Nephron (organoid): Measurements from ENCODE around the gene LNX2.

ENCODE experiments used
- H3K27ac Mint-ChIP-seq, 3 experiments: 2 replicates each; pipeline ENCODE4 v1.8.0; 2020; ENCODE audit warnings: mixed read lengths in 3 of 3, mild to moderate bottlenecking in 2 of 3, moderate library complexity in 1 of 3
- H3K27me3 Mint-ChIP-seq: 2 replicates; pipeline ENCODE4 v1.8.0; 2021; ENCODE audit warnings: low read depth, mild to moderate bottlenecking, moderate library complexity, mixed read lengths
- H3K36me3 Mint-ChIP-seq: 2 replicates; pipeline ENCODE4 v1.8.0; 2020; ENCODE audit warnings: low read depth, mixed read lengths
- H3K4me1 Mint-ChIP-seq: 2 replicates; pipeline ENCODE4 v1.8.0; 2020; ENCODE audit warnings: mixed read lengths
- H3K4me3 Mint-ChIP-seq, 3 experiments: 2 replicates each; pipeline ENCODE4 v1.8.0; 2020; ENCODE audit warnings: mild to moderate bottlenecking in 3 of 3, mixed read lengths in 3 of 3, moderate library complexity in 2 of 3
- H3K9me3 Mint-ChIP-seq: 2 replicates; pipeline ENCODE4 v1.8.0; 2020; ENCODE audit warnings: mixed read lengths
- TF ChIP-seq, protein P1 (sequence below), 3 experiments: fragments of 200-600 bp; sonication (generic); IDR thresholded peaks; one replicate each; pipeline ENCODE4 v1.5.0; 2021; ENCODE audit warnings: antibody characterized with exemption in 3 of 3; ENCODE audit not compliant: unreplicated experiment in 3 of 3

LNX2 gene

DNA sequence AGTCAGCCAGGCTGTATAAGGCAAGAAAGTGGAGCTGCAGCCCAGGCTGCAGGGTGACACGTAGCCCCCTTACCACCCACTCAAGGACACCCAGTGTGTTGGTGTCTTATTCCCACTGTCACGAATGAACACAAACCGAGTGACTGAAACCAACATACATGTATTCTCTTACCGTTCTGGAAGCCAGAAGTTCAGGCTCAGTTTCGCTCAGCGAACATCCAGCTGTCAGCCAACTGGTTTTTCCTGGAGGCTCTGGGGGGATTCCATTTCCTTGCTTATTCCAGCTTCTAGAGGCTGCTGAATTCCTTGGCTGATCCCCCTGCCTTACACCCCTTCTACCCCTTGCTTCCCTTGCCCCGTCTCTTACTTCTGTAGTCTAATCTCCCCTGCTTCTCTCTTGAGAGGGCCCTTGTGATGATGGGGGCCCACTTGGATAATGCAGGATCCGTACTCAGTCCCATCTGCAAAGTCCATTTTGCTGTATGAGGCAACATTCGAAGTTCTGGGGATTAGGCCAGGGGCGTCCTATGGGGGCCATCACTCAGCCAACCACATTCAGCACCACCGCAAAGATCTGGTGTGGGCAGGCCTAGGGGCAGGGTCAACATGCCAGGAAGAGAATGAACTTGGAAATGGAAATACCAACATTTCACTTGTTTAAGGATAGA is 122.6 kb downstream of the LNX2 start:
- no peak overlapping the region for H3K4me3 Mint-ChIP-seq
- TF ChIP-seq, protein P1, sequence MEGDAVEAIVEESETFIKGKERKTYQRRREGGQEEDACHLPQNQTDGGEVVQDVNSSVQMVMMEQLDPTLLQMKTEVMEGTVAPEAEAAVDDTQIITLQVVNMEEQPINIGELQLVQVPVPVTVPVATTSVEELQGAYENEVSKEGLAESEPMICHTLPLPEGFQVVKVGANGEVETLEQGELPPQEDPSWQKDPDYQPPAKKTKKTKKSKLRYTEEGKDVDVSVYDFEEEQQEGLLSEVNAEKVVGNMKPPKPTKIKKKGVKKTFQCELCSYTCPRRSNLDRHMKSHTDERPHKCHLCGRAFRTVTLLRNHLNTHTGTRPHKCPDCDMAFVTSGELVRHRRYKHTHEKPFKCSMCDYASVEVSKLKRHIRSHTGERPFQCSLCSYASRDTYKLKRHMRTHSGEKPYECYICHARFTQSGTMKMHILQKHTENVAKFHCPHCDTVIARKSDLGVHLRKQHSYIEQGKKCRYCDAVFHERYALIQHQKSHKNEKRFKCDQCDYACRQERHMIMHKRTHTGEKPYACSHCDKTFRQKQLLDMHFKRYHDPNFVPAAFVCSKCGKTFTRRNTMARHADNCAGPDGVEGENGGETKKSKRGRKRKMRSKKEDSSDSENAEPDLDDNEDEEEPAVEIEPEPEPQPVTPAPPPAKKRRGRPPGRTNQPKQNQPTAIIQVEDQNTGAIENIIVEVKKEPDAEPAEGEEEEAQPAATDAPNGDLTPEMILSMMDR (IDR thresholded peaks at IDR 0.05; ENCODE audit: unreplicated experiment in 3 of 3), result no peak
- H3K9me3 Mint-ChIP-seq, result no peaks in the 10 kb centered on the region
- no peaks in the 10 kb centered on the region for H3K36me3 Mint-ChIP-seq
- no peak overlapping the region for H3K27ac Mint-ChIP-seq
- peaks cover 11% of the 10 kb centered on the region for H3K27me3 Mint-ChIP-seq
- peaks cover 13% of the 10 kb centered on the region for H3K4me1 Mint-ChIP-seq

DNA sequence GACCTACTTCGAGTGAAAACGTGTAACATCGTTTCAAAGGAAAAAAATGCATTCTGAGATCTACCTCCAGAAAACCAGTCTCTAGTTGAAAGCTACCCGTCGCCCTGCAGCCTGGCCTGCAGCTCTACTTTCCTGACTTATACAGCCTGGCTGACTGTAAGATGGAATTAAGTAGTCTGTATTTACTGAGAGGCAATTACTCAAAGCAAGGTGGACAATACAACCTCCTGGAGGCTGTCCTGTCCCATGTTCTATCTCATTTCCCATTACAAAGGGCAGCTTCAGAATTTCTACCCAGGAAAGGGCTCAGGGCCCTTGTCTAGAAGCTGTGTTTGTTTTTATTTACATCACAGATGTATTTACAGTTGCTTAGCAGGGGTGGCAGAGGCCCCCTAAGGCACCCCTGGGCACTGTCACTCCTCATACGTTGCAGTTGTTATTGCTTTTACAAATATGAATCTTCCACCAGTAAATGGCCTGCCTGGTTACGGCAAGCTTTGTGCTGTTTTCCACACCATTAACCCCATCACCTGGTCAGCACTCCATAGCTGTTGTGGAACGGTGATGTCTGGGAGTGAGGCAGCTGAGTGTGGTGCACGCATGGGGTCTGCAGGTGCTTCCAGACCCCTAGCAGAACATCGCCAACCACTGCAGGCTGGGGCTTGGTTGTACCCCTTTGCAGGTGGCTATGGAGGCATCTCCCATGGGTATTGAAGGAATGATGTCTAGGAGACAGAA is 123.6 kb downstream of the LNX2 start:
- Mint-ChIP-seq H3K27me3 (peaks cover 11% of the 10 kb centered on the region), H3K9me3 (no peaks in the 10 kb centered on the region), H3K27ac (peak overlapping the region in 1 of 3 experiments; percentile 20), H3K36me3 (no peaks in the 10 kb centered on the region), H3K4me1 (peaks cover 13% of the 10 kb centered on the region), H3K4me3 (no peak overlapping the region)
- TF ChIP-seq, protein P1 (IDR thresholded peaks at IDR 0.05; ENCODE audit: unreplicated experiment in 3 of 3), result no peak

DNA sequence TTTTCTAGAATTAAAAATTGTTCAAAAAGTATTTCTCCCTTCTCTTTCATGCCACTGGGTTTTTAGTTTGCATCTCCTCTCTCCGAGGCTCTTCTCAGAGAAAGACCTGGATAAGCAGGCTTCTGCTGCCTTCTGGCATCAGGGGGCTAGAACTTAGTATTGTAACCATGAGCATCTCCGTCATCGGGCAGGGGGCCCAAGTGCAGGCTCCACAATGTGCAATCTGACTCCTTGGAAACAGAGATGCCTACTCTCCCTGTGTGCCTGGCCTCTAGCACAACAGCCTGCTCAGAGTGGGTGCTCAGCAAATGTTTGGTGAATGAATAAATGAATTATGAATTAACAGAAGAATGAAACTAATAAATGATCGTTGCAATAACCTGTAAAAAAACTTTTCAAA is 124.3 kb downstream of the LNX2 start:
- no peak overlapping the region for H3K4me3 Mint-ChIP-seq
- TF ChIP-seq, protein P1 (IDR thresholded peaks at IDR 0.05; ENCODE audit: unreplicated experiment in 3 of 3), result no peak
- H3K9me3 Mint-ChIP-seq, result no peaks in the 10 kb centered on the region
- peaks cover 13% of the 10 kb centered on the region for H3K4me1 Mint-ChIP-seq
- H3K27ac Mint-ChIP-seq, result no peak overlapping the region
- peaks cover 11% of the 10 kb centered on the region for H3K27me3 Mint-ChIP-seq
- no peaks in the 10 kb centered on the region for H3K36me3 Mint-ChIP-seq
